PC-3 (cell line): ENCODE measurements around the gene BDKRB1. TPM values are rescaled to one million over a fixed set of nuclear protein-coding genes. Genes with fewer than 3 reads are reported as not detected.

Experiments
- ATAC-seq: fragments of 200-7000 bp; cut with Tn5 transposase; 2 replicates; pipeline ENCODE4 v1.9.1; 2020; ENCODE audit warnings: mild to moderate bottlenecking, moderate library complexity
- BruUV-seq: library from RNA; stranded (reverse); fragments of 400-500 nt; replicated peaks from 2 replicates; lab custom pipeline; 2021; lab: Mats Ljungman, UMichigan
- CTCF ChIA-PET: fragments of 300-600 bp; sonication (Branson Sonifier 250); formaldehyde crosslinking; loops from one replicate; lab custom pipeline; 2022; ENCODE audit warnings: antibody characterized with exemption; lab: Charles Lee
- POLR2A ChIA-PET: fragments of 300-600 bp; sonication (Branson Sonifier 250); formaldehyde crosslinking; loops from one replicate; lab custom pipeline; 2022; ENCODE audit warnings: antibody characterized with exemption; ENCODE audit not compliant: unreplicated experiment; lab: Charles Lee
- DNase-seq: peaks from one replicate; pipeline ENCODE4 v3.0.0-alpha.2; 2015
- H2AFZ ChIP-seq: fragments of 300-600 bp; sonication (generic); 2 replicates; pipeline ENCODE4 v1.6.0; 2016; ENCODE audit warnings: antibody characterized with exemption, low read length
- H3F3A ChIP-seq: fragments of 300-600 bp; sonication (generic); one replicate; pipeline ENCODE4 v1.6.0; 2017; ENCODE audit warnings: antibody characterized with exemption, low read length, control low read depth, mild to moderate bottlenecking; ENCODE audit not compliant: unreplicated experiment
- H3K27ac ChIP-seq: fragments of 300-600 bp; sonication (generic); 2 replicates; pipeline ENCODE4 v1.5.1; 2016; ENCODE audit warnings: mild to moderate bottlenecking, low read length
- H3K27me3 ChIP-seq: fragments of 300-600 bp; sonication (generic); 2 replicates; pipeline ENCODE4 v1.6.1; 2016; ENCODE audit warnings: low read length, mixed read lengths
- H3K36me3 ChIP-seq: fragments of 300-600 bp; sonication (generic); 2 replicates; pipeline ENCODE4 v1.6.1; 2016; ENCODE audit warnings: low read depth, mixed run types, low read length, mixed read lengths
- H3K4me1 ChIP-seq: fragments of 300-600 bp; sonication (generic); 2 replicates; pipeline ENCODE4 v1.5.1; 2016; ENCODE audit warnings: low read length; ENCODE audit not compliant: insufficient read depth
- H3K4me2 ChIP-seq: fragments of 300-600 bp; sonication (generic); 2 replicates; pipeline ENCODE4 v1.6.0; 2016; ENCODE audit warnings: low read length
- H3K4me3 ChIP-seq: fragments of 300-600 bp; sonication (generic); 2 replicates; pipeline ENCODE4 v1.5.1; 2016; ENCODE audit warnings: mild to moderate bottlenecking, low read length, mixed read lengths
- H3K79me2 ChIP-seq: fragments of 300-600 bp; sonication (generic); 2 replicates; pipeline ENCODE4 v1.6.1; 2017; ENCODE audit warnings: low read length, mixed read lengths
- H3K9ac ChIP-seq: fragments of 300-600 bp; sonication (generic); 2 replicates; pipeline ENCODE4 v1.6.0; 2016; ENCODE audit warnings: mild to moderate bottlenecking, low read length
- H3K9me2 ChIP-seq: fragments of 300-600 bp; sonication (generic); replicated peaks from 2 replicates; pipeline ENCODE4 v1.6.1; 2016; ENCODE audit warnings: mixed run types, low read length, mixed read lengths
- H3K9me3 ChIP-seq: fragments of 300-600 bp; sonication (generic); 2 replicates; pipeline ENCODE4 v1.6.1; 2016; ENCODE audit warnings: low read length, mixed read lengths
- H4K20me1 ChIP-seq: fragments of 300-600 bp; sonication (generic); 2 replicates; pipeline ENCODE4 v1.6.1; 2016; ENCODE audit warnings: low read length, mixed read lengths
- EZH2 ChIP-seq: fragments of 300-600 bp; sonication (generic); IDR thresholded peaks from one replicate; pipeline ENCODE4 v1.6.1; 2017; ENCODE audit warnings: antibody characterized with exemption, mild to moderate bottlenecking, low read length; ENCODE audit not compliant: unreplicated experiment
- EZH2phosphoT487 ChIP-seq: fragments of 300-600 bp; sonication (generic); IDR thresholded peaks from 2 replicates; pipeline ENCODE4 v1.6.1; 2018; ENCODE audit warnings: mild to moderate bottlenecking, antibody characterized with exemption, low read length, borderline replicate concordance
- intact Hi-C: fragments of 100-400 bp; cut with micrococcal nuclease; formaldehyde crosslinking; loops from 2 replicates; pipeline ENCODE4 v1.9.0; 2023
- total RNA-seq: library from RNA; depleted of rRNA; stranded (reverse); fragments of >200 nt; gene quantifications from 2 replicates; pipeline ENCODE4 v1.2.3, GENCODE V29; 2014
- TF ChIP-seq, protein P1 (sequence below): fragments of 300-600 bp; sonication (generic); conservative IDR thresholded peaks from 2 replicates; pipeline ENCODE4 v1.5.1; 2017; ENCODE audit warnings: antibody characterized with exemption, low read depth, mild to moderate bottlenecking, low read length

The BDKRB1 gene
- total RNA-seq, 1 experiment from 2014 or later: 0.69 TPM

- Histone ChIP-seq H3K27ac (no peak overlapping the region), H3K4me1 (no peaks in the 10 kb centered on the region), H3K9ac (no peak overlapping the region), H3K9me2 (no peaks in the 10 kb centered on the region), H3K9me3 (no peaks in the 10 kb centered on the region), H3K79me2 (no peaks in the 10 kb centered on the region), H3K36me3 (no peaks in the 10 kb centered on the region), H3K27me3 (peaks cover 28% of the 10 kb centered on the region), H2AFZ (no peak overlapping the region), H3F3A (no peaks in the 10 kb centered on the region), H3K4me3 (no peak overlapping the region), H4K20me1 (no peaks in the 10 kb centered on the region), H3K4me2 (no peak overlapping the region)
- TF ChIP-seq EZH2 (no peak), EZH2phosphoT487 (no peak)
- TF ChIP-seq, protein P1, sequence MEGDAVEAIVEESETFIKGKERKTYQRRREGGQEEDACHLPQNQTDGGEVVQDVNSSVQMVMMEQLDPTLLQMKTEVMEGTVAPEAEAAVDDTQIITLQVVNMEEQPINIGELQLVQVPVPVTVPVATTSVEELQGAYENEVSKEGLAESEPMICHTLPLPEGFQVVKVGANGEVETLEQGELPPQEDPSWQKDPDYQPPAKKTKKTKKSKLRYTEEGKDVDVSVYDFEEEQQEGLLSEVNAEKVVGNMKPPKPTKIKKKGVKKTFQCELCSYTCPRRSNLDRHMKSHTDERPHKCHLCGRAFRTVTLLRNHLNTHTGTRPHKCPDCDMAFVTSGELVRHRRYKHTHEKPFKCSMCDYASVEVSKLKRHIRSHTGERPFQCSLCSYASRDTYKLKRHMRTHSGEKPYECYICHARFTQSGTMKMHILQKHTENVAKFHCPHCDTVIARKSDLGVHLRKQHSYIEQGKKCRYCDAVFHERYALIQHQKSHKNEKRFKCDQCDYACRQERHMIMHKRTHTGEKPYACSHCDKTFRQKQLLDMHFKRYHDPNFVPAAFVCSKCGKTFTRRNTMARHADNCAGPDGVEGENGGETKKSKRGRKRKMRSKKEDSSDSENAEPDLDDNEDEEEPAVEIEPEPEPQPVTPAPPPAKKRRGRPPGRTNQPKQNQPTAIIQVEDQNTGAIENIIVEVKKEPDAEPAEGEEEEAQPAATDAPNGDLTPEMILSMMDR: no peak
- no peak for ATAC-seq
- DNase-seq: no peak
- no TSS peak for BruUV-seq
- CTCF ChIA-PET: no interaction called here
- POLR2A ChIA-PET: no interaction called here
- intact Hi-C loops: no loop called here
These were observed 40.4 kb upstream of the BDKRB1 start for GRCh38 chr14:96215452-96216244.

DNA sequence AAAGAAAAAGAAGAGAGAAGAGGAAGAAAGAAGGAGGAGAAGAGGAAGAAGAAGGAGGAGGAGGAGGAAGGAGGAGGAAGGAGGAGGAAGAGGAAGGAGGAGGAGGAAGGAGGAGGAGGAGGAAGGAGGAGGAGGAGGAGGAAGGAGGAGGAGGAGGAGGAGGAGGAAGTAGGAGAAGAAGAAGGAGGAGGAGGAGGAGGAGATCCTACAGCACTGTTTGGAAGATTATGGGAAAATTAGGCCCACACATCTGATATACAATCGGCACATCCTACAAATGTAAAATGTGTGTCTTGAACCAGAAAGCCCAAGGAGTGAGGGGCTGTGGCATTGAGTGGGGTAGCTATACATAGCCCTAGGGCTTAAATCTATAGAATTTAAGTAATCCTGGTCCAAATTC, 39.4 kb upstream of the BDKRB1 start:
- Histone ChIP-seq H3K79me2 (no peaks in the 10 kb centered on the region), H3K36me3 (no peaks in the 10 kb centered on the region), H3K9ac (no peak overlapping the region), H3K9me2 (no peaks in the 10 kb centered on the region), H3K4me3 (no peak overlapping the region), H3K27me3 (peaks cover 25% of the 10 kb centered on the region), H3K4me2 (no peak overlapping the region), H4K20me1 (no peaks in the 10 kb centered on the region), H3K9me3 (no peaks in the 10 kb centered on the region), H3K27ac (no peak overlapping the region), H2AFZ (no peak overlapping the region), H3K4me1 (no peaks in the 10 kb centered on the region), H3F3A (no peaks in the 10 kb centered on the region)
- ChIA-PET POLR2A (no interaction called here), CTCF (no interaction called here)
- BruUV-seq: no TSS peak
- intact Hi-C loops: no loop called here
- ATAC-seq (no peak), DNase-seq (no peak)
- TF ChIP-seq, protein P1: no peak
- TF ChIP-seq EZH2phosphoT487 (no peak), EZH2 (no peak)

- ChIA-PET CTCF (no interaction called here), POLR2A (no interaction called here)
- no TSS peak for BruUV-seq
- TF ChIP-seq, protein P1: no peak
- no peak for TF ChIP-seq EZH2
- TF ChIP-seq EZH2phosphoT487: no peak
- intact Hi-C loops: no loop called here
- Histone ChIP-seq H3F3A (no peaks in the 10 kb centered on the region), H4K20me1 (no peaks in the 10 kb centered on the region), H3K36me3 (no peaks in the 10 kb centered on the region), H3K27ac (no peak overlapping the region), H3K79me2 (no peaks in the 10 kb centered on the region), H2AFZ (no peak overlapping the region), H3K9ac (no peak overlapping the region), H3K4me1 (no peaks in the 10 kb centered on the region), H3K9me2 (no peaks in the 10 kb centered on the region), H3K9me3 (no peaks in the 10 kb centered on the region), H3K27me3 (peaks cover 30% of the 10 kb centered on the region), H3K4me3 (no peak overlapping the region), H3K4me2 (no peak overlapping the region)
- ATAC-seq (no peak), DNase-seq (no peak)
These were observed 38.6 kb upstream of the BDKRB1 start for GRCh38 chr14:96217376-96217913.
